Naive thymus-derived CD4-positive, alpha-beta T cell (primary cell): ENCODE data around the gene MR1. TPM values are rescaled to one million over a fixed set of nuclear protein-coding genes. Genes with fewer than 3 reads are reported as not detected.

ENCODE experiments used
- ATAC-seq: fragments of 150-1000 bp; cut with Tn5 transposase; 2 replicates; pipeline ENCODE4 v1.10.0; 2021; ENCODE audit warnings: mild to moderate bottlenecking, moderate library complexity
- CTCF ChIA-PET: fragments of 350-600 bp; sonication (Branson Sonifier 250); formaldehyde crosslinking; loops from one replicate; lab custom pipeline; 2021; ENCODE audit warnings: antibody characterized with exemption; lab: Charles Lee
- POLR2A ChIA-PET: fragments of 350-600 bp; sonication (Branson Sonifier 250); formaldehyde crosslinking; loops from one replicate; lab custom pipeline; 2021; ENCODE audit warnings: antibody characterized with exemption, inconsistent platforms; lab: Charles Lee
- DNase-seq, 9 donors: peaks; one replicate each; pipeline versions ENCODE4 v3.0.0 to v3.0.0-alpha.2; 2020 to 2022; ENCODE audit warnings: mixed read lengths in 1 of 9
- H3K27ac ChIP-seq: one replicate; pipeline ENCODE4 v1.7.0; 2013; ENCODE audit warnings: mild to moderate bottlenecking, low read depth, low read length, moderate library complexity
- H3K27me3 ChIP-seq, 2 donors: one replicate each; pipeline ENCODE4 v1.7.0; 2013; ENCODE audit warnings: low read length in 2 of 2, mild to moderate bottlenecking in 2 of 2, moderate library complexity in 2 of 2; ENCODE audit not compliant: control insufficient read depth in 2 of 2, insufficient read depth in 2 of 2
- H3K36me3 ChIP-seq, 3 experiments: 1 replicate in 2 of 3; 2 replicates in 1 of 3; pipeline ENCODE4 v1.7.0; 2013; ENCODE audit warnings: low read length in 3 of 3, mild to moderate bottlenecking in 3 of 3, moderate library complexity in 1 of 3; ENCODE audit not compliant: insufficient read depth in 3 of 3, control insufficient read depth in 2 of 3
- H3K4me1 ChIP-seq, 2 donors: one replicate each; pipeline ENCODE4 v1.7.0; 2013; ENCODE audit warnings: low read length in 2 of 2, mild to moderate bottlenecking in 2 of 2, moderate library complexity in 1 of 2; ENCODE audit not compliant: control insufficient read depth in 2 of 2, insufficient read depth in 2 of 2
- H3K4me3 ChIP-seq: 2 replicates; pipeline ENCODE4 v1.7.0; 2013; ENCODE audit warnings: mild to moderate bottlenecking, low read length
- H3K9me3 ChIP-seq, 3 experiments: 1 replicate in 2 of 3; 2 replicates in 1 of 3; pipeline ENCODE4 v1.7.0; 2013; ENCODE audit warnings: low read length in 3 of 3; ENCODE audit not compliant: control insufficient read depth in 2 of 3
- H3K27ac Mint-ChIP-seq, 9 donors: one replicate each; pipeline ENCODE4 v1.8.0; 2020 to 2022; ENCODE audit warnings: mixed read lengths in 9 of 9, mild to moderate bottlenecking in 8 of 9, moderate library complexity in 5 of 9, inconsistent platforms in 2 of 9
- H3K27me3 Mint-ChIP-seq, 5 donors: one replicate each; pipeline ENCODE4 v1.8.0; 2021 to 2022; ENCODE audit warnings: mixed read lengths in 5 of 5, mild to moderate bottlenecking in 1 of 5
- H3K36me3 Mint-ChIP-seq, 5 donors: one replicate each; pipeline ENCODE4 v1.8.0; 2020 to 2022; ENCODE audit warnings: mixed read lengths in 5 of 5, mild to moderate bottlenecking in 3 of 5, inconsistent platforms in 1 of 5
- H3K4me1 Mint-ChIP-seq, 7 donors: one replicate each; pipeline ENCODE4 v1.8.0; 2020 to 2022; ENCODE audit warnings: mixed read lengths in 7 of 7, mild to moderate bottlenecking in 3 of 7, inconsistent platforms in 1 of 7
- H3K4me3 Mint-ChIP-seq, 10 donors: one replicate each; pipeline ENCODE4 v1.8.0; 2020 to 2022; ENCODE audit warnings: mild to moderate bottlenecking in 10 of 10, mixed read lengths in 10 of 10, moderate library complexity in 6 of 10, inconsistent platforms in 2 of 10
- H3K9me3 Mint-ChIP-seq, 11 donors: one replicate each; pipeline ENCODE4 v1.8.0; 2020 to 2022; ENCODE audit warnings: mixed read lengths in 11 of 11, mild to moderate bottlenecking in 4 of 11, inconsistent platforms in 1 of 11, moderate library complexity in 1 of 11
- intact Hi-C, 2 donors: fragments of 100-400 bp; cut with micrococcal nuclease; formaldehyde crosslinking; loops; one replicate each; pipeline ENCODE4 v1.15.1; 2023
- polyA plus RNA-seq, 2 donors: library from polyadenylated mRNA; unstranded; fragments of 300-500 nt; fragmentation: Illumina TruSeq; gene quantifications; one replicate each; pipeline ENCODE4 v1.2.3, GENCODE V29; 2021
- total RNA-seq, 6 experiments: library from RNA in 5 of 6; stranded (reverse) in 5 of 6; gene quantifications; 1 replicate in 5 of 6; 2 replicates in 1 of 6; pipeline ENCODE4 v1.2.3 and lab custom pipeline; 2021 to 2026

MR1 gene
- total and polyA plus RNA-seq, 7 experiments from 2014 or later, result 19.8 to 39.2 (median 29.8) TPM

GRCh38 chr1:181021811-181022434, 11.9 kb upstream of the MR1 start:
- H3K27ac ChIP-seq, result peak overlapping the region; percentile 84
- ATAC-seq (peak; percentile 21), DNase-seq (peak; percentile 12 to 67 (median 33))
- Mint-ChIP-seq H3K4me1 (peaks cover 17 to 59% (median 48%) of the 10 kb centered on the region in 7 donors), H3K27ac (peak overlapping the region; percentile 93 to 100 (median 97)), H3K4me3 (peak overlapping the region; percentile 92 to 98 (median 94)), H3K36me3 (peaks cover 0 to 17% (median 11%) of the 10 kb centered on the region in 5 donors), H3K9me3 (peaks cover 0 to 11% (median 0%) of the 10 kb centered on the region in 11 donors), H3K27me3 (peaks cover 0 to 25% (median 0%) of the 10 kb centered on the region in 5 donors)
- ChIA-PET CTCF (interaction anchor here (1.3 to 2.4 kb wide), 4 partner anchors 11 to 68 kb away, joined by 3 to 14 read pairs (median 4); partner anchors contain the start of gene MR1), POLR2A (interaction anchor here (0.6 to 4.0 kb wide), 10 partner anchors 8 to 1149 kb away, joined by 3 to 64 read pairs (median 6); partner anchors contain the start of genes IER5 and MR1)
- H3K4me1 ChIP-seq, result peaks cover 21 to 22% of the 10 kb centered on the region in 2 donors
- intact Hi-C loops, result loop anchor here (1.0 to 5.0 kb wide), 19 partner anchors 11 to 1567 kb away; partner anchors contain the start of genes ACBD6 (in 2 of the 2), XPR1 (in 2 of the 2), CEP350 (in 1 of the 2) and IER5 (in 1 of the 2)
- H3K36me3 ChIP-seq, result peaks cover 0 to 8% (median 0%) of the 10 kb centered on the region in 3 experiments
- no peaks in the 10 kb centered on the region for H3K27me3 ChIP-seq
- H3K4me3 ChIP-seq, result peak overlapping the region; percentile 84
- H3K9me3 ChIP-seq, result no peaks in the 10 kb centered on the region

GRCh38 chr1:181023265-181024057, 10.3 kb upstream of the MR1 start:
- peaks cover 0 to 8% (median 0%) of the 10 kb centered on the region in 3 experiments for H3K36me3 ChIP-seq
- H3K27me3 Mint-ChIP-seq, result peaks cover 0 to 35% (median 3%) of the 10 kb centered on the region in 5 donors
- DNase-seq (peak in 1 of 9 donors; percentile 4), ATAC-seq (no peak)
- ChIA-PET CTCF (interaction anchor here (0.7 to 1.3 kb wide), 3 partner anchors 10 to 402 kb away, joined by 3 to 6 read pairs (median 4); partner anchors contain the start of gene MR1), POLR2A (interaction anchor here (0.6 to 4.0 kb wide), 10 partner anchors 8 to 521 kb away, joined by 3 to 64 read pairs (median 6); partner anchors contain the start of genes ACBD6 and MR1)
- peak overlapping the region; percentile 92 to 98 (median 94) for H3K4me3 Mint-ChIP-seq
- intact Hi-C loops, result loop anchor here (1.0 to 5.0 kb wide), 14 partner anchors 10 to 1565 kb away; partner anchors contain the start of genes ACBD6 (in 2 of the 2), CEP350 (in 1 of the 2), MR1 (in 1 of the 2) and QSOX1 (in 1 of the 2)
- H3K9me3 Mint-ChIP-seq, result peaks cover 0 to 11% (median 0%) of the 10 kb centered on the region in 11 donors
- no peaks in the 10 kb centered on the region for H3K27me3 ChIP-seq
- H3K4me1 ChIP-seq, result peaks cover 21 to 22% of the 10 kb centered on the region in 2 donors
- H3K4me1 Mint-ChIP-seq, result peaks cover 17 to 49% (median 41%) of the 10 kb centered on the region in 7 donors
- no peaks in the 10 kb centered on the region for H3K9me3 ChIP-seq
- H3K36me3 Mint-ChIP-seq, result peaks cover 0 to 8% (median 5%) of the 10 kb centered on the region in 5 donors
- H3K27ac ChIP-seq, result peak overlapping the region; percentile 84
- peak overlapping the region; percentile 43 for H3K4me3 ChIP-seq
- peak overlapping the region; percentile 93 to 100 (median 97) for H3K27ac Mint-ChIP-seq

DNA sequence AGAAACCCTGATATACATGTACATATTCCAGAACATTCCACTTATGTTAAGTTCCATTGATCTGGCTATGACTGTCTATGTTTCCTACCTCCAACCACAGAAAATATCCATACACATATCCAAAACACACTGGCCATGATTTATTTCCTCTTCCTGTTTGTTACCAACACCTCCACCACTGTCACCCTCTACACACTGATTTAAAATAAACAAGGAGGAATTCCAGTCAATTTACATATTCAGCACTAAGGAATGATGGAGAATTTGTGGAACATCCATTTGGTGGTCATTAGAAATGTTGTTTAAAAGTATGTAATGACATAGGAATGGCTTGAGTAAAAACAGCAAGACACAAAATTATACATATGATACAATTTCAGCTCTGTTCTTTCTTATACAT, 5.6 kb upstream of the MR1 start:
- Histone ChIP-seq H3K4me3 (no peak overlapping the region), H3K36me3 (no peaks in the 10 kb centered on the region), H3K4me1 (peaks cover 4 to 15% of the 10 kb centered on the region in 2 donors), H3K27ac (no peak overlapping the region), H3K27me3 (no peaks in the 10 kb centered on the region), H3K9me3 (no peaks in the 10 kb centered on the region)
- H3K9me3 Mint-ChIP-seq, result peaks cover 0 to 7% (median 0%) of the 10 kb centered on the region in 11 donors
- H3K4me3 Mint-ChIP-seq, result no peak overlapping the region
- intact Hi-C loops, result no loop called here
- ChIA-PET POLR2A (interaction anchor here (0.6 kb wide), 1 partner anchor 14 kb away, joined by 4 read pairs; no protein-coding TSS in a partner anchor), CTCF (no interaction called here)
- ATAC-seq, result no peak
- H3K36me3 Mint-ChIP-seq, result peaks cover 0 to 5% (median 0%) of the 10 kb centered on the region in 5 donors
- peaks cover 4 to 23% (median 18%) of the 10 kb centered on the region in 7 donors for H3K4me1 Mint-ChIP-seq
- H3K27ac Mint-ChIP-seq, result no peak overlapping the region
- no peak for DNase-seq
- H3K27me3 Mint-ChIP-seq, result peaks cover 0 to 37% (median 3%) of the 10 kb centered on the region in 5 donors

DNA sequence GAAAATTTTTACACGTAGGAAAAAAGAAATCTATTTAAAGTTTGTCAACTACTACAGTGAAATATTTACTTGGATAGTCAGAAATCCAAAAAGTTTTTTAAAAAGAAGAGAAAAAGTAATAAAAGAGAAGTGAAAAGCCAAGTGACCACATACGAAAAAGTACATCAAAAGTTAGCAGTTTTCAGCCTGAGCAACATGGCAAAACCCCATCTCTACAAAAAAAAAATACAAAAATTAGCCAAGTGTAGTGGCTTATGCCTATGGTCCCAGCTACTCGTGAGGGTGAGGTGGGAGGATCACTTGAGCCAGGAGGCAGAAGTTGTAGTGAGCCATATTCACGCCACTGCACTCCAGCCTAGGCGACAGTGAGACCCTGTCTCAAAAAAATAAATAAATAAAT, 5.2 kb upstream of the MR1 start:
- Histone ChIP-seq H3K27ac (no peak overlapping the region), H3K4me1 (peaks cover 7 to 12% of the 10 kb centered on the region in 2 donors), H3K9me3 (no peaks in the 10 kb centered on the region), H3K36me3 (no peaks in the 10 kb centered on the region), H3K4me3 (no peak overlapping the region), H3K27me3 (no peaks in the 10 kb centered on the region)
- ChIA-PET CTCF (no interaction called here), POLR2A (interaction anchor here (0.6 kb wide), 1 partner anchor 15 kb away, joined by 4 read pairs; no protein-coding TSS in a partner anchor)
- Mint-ChIP-seq H3K36me3 (peaks cover 0 to 7% (median 0%) of the 10 kb centered on the region in 5 donors), H3K27ac (no peak overlapping the region), H3K27me3 (peaks cover 0 to 37% (median 3%) of the 10 kb centered on the region in 5 donors), H3K4me1 (peaks cover 6 to 24% (median 20%) of the 10 kb centered on the region in 7 donors), H3K4me3 (no peak overlapping the region), H3K9me3 (peaks cover 0 to 2% (median 0%) of the 10 kb centered on the region in 11 donors)
- ATAC-seq (no peak), DNase-seq (no peak)
- intact Hi-C loops, result no loop called here

- ChIA-PET POLR2A (interaction anchor here (0.7 to 4.5 kb wide), 6 partner anchors 9 to 530 kb away, joined by 3 to 64 read pairs (median 12); partner anchors contain the start of genes ACBD6, IER5 and STX6), CTCF (interaction anchor here (1.1 to 1.8 kb wide), 3 partner anchors 8 to 47 kb away, joined by 3 to 14 read pairs (median 5); no protein-coding TSS in a partner anchor)
- peak overlapping the region; percentile 95 to 100 (median 98) for H3K27ac Mint-ChIP-seq
- Histone ChIP-seq H3K4me3 (no peak overlapping the region), H3K9me3 (no peaks in the 10 kb centered on the region), H3K27ac (peak overlapping the region; percentile 95), H3K36me3 (no peaks in the 10 kb centered on the region), H3K27me3 (no peaks in the 10 kb centered on the region), H3K4me1 (peaks cover 26 to 36% of the 10 kb centered on the region in 2 donors)
- H3K27me3 Mint-ChIP-seq, result peaks cover 0 to 13% (median 0%) of the 10 kb centered on the region in 5 donors
- H3K4me3 Mint-ChIP-seq, result peak overlapping the region in 8 of 10 donors; percentile 3 to 99 (median 66)
- H3K36me3 Mint-ChIP-seq, result peaks cover 0 to 19% (median 0%) of the 10 kb centered on the region in 5 donors
- intact Hi-C loops, result loop anchor here in 1 of 2 donors (2.0 to 5.0 kb wide), 2 partner anchors 364 to 1810 kb away; no protein-coding TSS in a partner anchor
- peaks cover 32 to 55% (median 51%) of the 10 kb centered on the region in 7 donors for H3K4me1 Mint-ChIP-seq
- H3K9me3 Mint-ChIP-seq, result peaks cover 0 to 1% (median 0%) of the 10 kb centered on the region in 11 donors
- ATAC-seq (no peak), DNase-seq (no peak)
Measured at GRCh38 chr1:181032535-181032934, 1.2 kb upstream of the MR1 start.
